Measurements from ENCODE around the gene WDFY1. TPM values are rescaled to one million over a fixed set of nuclear protein-coding genes. Genes with fewer than 3 reads are reported as not detected.

WDFY1 gene
- total and polyA plus RNA-seq, 9 of the 15 experiments (the other 6 are each of a cell fraction or from before 2014, with no cell fraction given): 5.4 to 27.6 (median 17.5) TPM

DNA sequence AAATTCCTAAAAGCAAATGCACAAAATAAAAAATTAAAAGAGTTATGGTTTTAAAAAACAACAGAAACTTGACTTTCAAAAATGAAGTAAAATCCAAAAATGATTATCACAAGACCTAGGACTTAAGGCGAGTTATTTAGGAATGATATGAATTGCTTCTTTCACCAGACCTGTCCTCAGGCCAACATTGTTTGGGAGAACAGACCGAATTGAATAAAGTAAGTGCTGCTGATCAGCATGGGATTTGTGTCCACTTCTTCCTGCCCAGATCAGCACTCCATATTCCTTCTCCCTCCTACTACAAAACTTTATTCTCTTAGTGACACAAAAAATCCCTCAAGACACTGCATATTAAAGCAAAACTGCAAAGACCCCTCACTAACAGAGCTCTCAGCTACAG, 39.1 kb downstream of the WDFY1 start:
- CTCF ChIA-PET (ENCODE audit: low intra/inter-chr PET ratio): no interaction called here
- TF ChIP-seq SRSF3 (IDR thresholded peaks at IDR 0.05; ENCODE audit: insufficient read depth, low read length) (no peak), CREM (IDR thresholded peaks at IDR 0.05; ENCODE audit: low read depth) (no peak), TCFL5 (CRISPR knock-in tag; conservative IDR thresholded peaks at IDR 0.05) (no peak), HNRNPL (IDR thresholded peaks at IDR 0.05; ENCODE audit: low read depth, low read length) (no peak), BMI1 (IDR thresholded peaks at IDR 0.05; ENCODE audit: low read length) (no peak), FUS (optimal IDR thresholded peaks at IDR 0.05; ENCODE audit: low read depth, low read length) (no peak), CBX1 (IDR thresholded peaks at IDR 0.05; ENCODE audit: low read depth) (no peak), ILF3 (IDR thresholded peaks at IDR 0.05; ENCODE audit: borderline replicate concordance) (no peak), SMAD2 (IDR thresholded peaks at IDR 0.05; ENCODE audit: low read depth, low read length) (no peak), ZNF41 (CRISPR knock-in tag; conservative IDR thresholded peaks at IDR 0.05) (no peak), ARID1B (IDR thresholded peaks at IDR 0.05) (no peak), LARP7 (IDR thresholded peaks at IDR 0.05) (no peak)
- TF ChIP-seq, protein P1, sequence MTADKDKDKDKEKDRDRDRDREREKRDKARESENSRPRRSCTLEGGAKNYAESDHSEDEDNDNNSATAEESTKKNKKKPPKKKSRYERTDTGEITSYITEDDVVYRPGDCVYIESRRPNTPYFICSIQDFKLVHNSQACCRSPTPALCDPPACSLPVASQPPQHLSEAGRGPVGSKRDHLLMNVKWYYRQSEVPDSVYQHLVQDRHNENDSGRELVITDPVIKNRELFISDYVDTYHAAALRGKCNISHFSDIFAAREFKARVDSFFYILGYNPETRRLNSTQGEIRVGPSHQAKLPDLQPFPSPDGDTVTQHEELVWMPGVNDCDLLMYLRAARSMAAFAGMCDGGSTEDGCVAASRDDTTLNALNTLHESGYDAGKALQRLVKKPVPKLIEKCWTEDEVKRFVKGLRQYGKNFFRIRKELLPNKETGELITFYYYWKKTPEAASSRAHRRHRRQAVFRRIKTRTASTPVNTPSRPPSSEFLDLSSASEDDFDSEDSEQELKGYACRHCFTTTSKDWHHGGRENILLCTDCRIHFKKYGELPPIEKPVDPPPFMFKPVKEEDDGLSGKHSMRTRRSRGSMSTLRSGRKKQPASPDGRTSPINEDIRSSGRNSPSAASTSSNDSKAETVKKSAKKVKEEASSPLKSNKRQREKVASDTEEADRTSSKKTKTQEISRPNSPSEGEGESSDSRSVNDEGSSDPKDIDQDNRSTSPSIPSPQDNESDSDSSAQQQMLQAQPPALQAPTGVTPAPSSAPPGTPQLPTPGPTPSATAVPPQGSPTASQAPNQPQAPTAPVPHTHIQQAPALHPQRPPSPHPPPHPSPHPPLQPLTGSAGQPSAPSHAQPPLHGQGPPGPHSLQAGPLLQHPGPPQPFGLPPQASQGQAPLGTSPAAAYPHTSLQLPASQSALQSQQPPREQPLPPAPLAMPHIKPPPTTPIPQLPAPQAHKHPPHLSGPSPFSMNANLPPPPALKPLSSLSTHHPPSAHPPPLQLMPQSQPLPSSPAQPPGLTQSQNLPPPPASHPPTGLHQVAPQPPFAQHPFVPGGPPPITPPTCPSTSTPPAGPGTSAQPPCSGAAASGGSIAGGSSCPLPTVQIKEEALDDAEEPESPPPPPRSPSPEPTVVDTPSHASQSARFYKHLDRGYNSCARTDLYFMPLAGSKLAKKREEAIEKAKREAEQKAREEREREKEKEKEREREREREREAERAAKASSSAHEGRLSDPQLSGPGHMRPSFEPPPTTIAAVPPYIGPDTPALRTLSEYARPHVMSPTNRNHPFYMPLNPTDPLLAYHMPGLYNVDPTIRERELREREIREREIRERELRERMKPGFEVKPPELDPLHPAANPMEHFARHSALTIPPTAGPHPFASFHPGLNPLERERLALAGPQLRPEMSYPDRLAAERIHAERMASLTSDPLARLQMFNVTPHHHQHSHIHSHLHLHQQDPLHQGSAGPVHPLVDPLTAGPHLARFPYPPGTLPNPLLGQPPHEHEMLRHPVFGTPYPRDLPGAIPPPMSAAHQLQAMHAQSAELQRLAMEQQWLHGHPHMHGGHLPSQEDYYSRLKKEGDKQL (CRISPR knock-in tag; IDR thresholded peaks at IDR 0.05; ENCODE audit: borderline replicate concordance): no peak
- TF ChIP-seq, protein P2, sequence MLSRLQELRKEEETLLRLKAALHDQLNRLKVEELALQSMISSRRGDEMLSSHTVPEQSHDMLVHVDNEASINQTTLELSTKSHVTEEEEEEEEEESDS (CRISPR knock-in tag; IDR thresholded peaks at IDR 0.05): no peak

More for the DNA sequence above, 39.1 kb downstream of the WDFY1 start:
- Histone ChIP-seq H3K27ac (ENCODE audit: extremely low read depth, low read depth, low read length) (no peak overlapping the region), H4K20me1 (replicated peaks; ENCODE audit: control insufficient read depth, insufficient read depth, low read length) (0 out of 2 replicates have a peak, but pooled peaks cover 5% of the 10 kb centered on the region), H3K27me3 (ENCODE audit: control insufficient read depth in 2 of 2, insufficient read depth in 2 of 2, low read length in 2 of 2) (no peaks in the 10 kb centered on the region), H3K9me1 (ENCODE audit: control insufficient read depth, insufficient read depth, low read length) (no peaks in the 10 kb centered on the region), H3K79me2 (ENCODE audit: control insufficient read depth, insufficient read depth, low read length) (no peaks in the 10 kb centered on the region), H3K36me3 (ENCODE audit: control insufficient read depth, insufficient read depth, low read length) (peaks cover 3% of the 10 kb centered on the region; the same call in 1 of the 3 replicates), H2AFZ (ENCODE audit: low read depth, low read length) (no peak overlapping the region), H3K9ac (ENCODE audit: insufficient read depth in 1 of 2, low read depth in 2 of 2, low read length in 2 of 2) (no peak overlapping the region), H3K9me3 (replicated peaks; ENCODE audit: control insufficient read depth, insufficient read depth, low read depth, low read length) (no peaks in the 10 kb centered on the region), H3K4me1 (replicated peaks in 1 of 2; ENCODE audit: control insufficient read depth in 2 of 2, insufficient read depth in 2 of 2, low read length in 2 of 2) (no peaks in the 10 kb centered on the region; a peak in 1 of 5 replicates), H3K4me3 (no peak overlapping the region), H3K4me2 (ENCODE audit: insufficient read depth, low read length) (no peak overlapping the region)
- DNase-seq (ENCODE audit: extremely low read depth in 1 of 4, low spot score in 3 of 4) (no peak), FAIRE-seq (no peak), ATAC-seq (no peak)
- POLR2A ChIA-PET: no interaction called here
- 40% methylated on average over 2 of the region's 2 CpGs for WGBS (ENCODE audit: insufficient coverage, low coverage, missing lambda C conversion rate)
- in situ Hi-C loops (cut with MboI): no loop called here
- intact Hi-C loops (cut with micrococcal nuclease): no loop called here
- no TSS peak for BruUV-seq (replicated peaks)

Data from K562 (cell line).